Dedifferentiated amniotic fluid mesenchymal stem cell (primary cell): ENCODE results near the gene ULBP3.
"Not testable (repeated sequence)": the region's sequence is repeated elsewhere in the genome, so short reads cannot be mapped to it uniquely, and the experiment has no call there.

Experiments
- DNase-seq: peaks from one replicate; pipeline ENCODE4 v3.0.0-alpha.2; 2016; ENCODE audit errors: extremely low spot score

ULBP3 gene

DNA sequence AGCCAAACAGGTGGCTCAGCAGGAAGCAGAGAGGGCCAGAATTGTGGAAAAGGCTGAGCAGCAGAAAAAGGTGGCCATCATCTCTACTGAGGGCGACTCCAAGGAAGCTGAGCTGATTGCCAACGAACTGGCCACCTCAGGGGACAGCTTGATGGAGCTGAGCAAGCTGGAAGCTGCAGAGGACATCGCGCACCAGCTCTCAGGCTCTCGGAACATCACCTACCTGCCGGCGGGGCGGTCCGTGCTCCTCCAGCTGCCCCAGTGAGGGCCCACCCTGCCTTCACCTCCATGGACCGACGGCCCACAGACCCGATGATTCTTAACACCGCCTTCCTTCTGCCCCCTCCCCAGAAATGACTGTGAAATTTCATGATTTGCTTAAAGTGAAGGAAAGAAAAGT lies 25.8 kb downstream of the ULBP3 start:
- DNase-seq, result no peak

DNA sequence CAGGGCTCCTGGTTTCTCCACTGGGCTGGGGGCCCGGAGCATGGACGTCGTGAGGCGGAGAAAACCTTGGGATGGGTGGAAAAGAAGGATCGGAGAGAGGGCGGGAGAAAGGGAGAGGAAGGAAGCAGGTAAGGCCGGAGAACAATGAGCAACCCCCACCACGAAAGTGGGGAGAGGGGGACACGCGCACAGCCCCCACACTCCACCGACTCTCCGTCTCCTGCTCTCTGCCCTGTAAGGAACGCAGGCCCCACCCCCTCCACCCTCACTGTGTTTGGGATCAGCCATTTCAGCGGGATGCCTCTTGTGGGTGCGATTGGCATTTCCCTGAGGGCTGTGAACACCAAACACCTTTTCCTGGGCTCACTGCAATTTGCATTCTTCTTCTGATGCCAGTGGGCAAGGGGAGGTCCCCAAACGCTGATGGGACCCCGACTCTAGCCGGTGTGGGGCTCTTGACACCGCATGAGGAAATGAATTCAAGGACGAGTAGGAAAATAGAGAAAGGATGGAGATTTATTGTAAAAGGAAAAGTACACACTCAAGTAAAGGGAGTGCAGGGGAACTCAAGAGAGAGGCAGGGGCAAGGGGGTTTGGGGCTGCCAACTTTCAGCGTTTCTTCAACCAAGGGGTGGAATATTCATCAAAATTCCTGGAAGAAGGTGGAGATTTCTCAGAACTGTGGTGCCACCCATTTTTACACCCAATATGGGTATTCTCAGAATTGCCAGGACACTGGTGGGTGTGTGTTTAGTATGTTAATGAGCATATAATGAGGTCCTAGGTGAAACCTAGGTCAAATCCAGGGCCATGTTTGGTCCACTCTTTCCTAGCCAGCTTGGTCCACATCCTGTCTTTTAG lies 30.5 kb downstream of the ULBP3 start:
- no peak for DNase-seq

DNA sequence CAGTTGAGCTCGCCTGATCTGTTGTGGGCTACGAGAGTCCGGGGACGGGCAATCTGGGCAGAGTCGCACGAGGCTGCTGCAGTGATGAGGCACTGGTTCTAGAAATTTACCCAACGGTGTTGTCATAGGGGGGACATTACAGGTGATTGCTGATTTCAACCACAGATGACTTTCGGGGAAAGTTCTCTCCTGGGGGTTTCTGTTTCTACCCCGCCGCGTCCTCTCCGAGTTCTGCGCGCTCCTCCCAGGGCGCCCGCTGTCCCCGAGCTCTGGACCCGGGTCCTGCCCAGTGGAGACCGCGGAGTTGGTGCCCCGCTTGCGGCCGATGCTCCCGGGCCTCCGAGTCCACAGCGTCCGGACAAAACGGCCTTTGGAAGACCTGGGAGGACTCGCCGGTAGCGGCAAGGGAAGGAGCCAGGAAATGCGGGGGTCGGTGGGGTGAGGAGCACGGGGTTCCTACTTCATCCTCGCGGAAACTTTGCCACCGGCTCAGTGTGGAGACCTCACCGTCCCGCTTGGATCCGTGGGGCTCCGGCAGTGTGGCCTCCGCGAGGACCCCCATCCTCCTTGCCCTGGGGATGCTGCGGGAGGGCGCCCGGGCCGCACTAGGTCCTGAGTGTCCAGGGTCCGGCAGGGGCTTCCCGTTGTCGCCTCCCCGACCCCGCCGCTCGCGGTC lies 31.3 kb downstream of the ULBP3 start:
- no peak for DNase-seq

DNA sequence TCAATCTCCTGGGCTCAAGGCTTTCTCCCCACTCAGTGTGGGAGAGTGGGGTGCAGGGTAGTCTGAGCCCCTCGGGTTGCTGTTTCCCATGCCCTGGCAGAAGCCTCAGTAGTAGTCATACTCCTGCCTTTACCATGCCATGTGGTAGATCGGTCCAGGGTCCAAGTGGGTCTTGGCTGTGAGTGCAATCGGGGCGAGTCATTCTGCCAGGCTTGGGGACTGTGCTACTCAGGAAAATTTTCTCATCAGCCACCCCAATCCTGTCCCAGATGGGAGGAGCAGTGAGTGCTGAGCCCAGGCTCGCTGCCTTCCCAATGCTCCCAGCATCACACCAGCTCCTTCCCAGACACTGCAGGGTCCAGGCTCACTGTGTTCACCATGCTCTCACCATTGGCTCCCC lies 32.8 kb downstream of the ULBP3 start:
- DNase-seq, result no peak

DNA sequence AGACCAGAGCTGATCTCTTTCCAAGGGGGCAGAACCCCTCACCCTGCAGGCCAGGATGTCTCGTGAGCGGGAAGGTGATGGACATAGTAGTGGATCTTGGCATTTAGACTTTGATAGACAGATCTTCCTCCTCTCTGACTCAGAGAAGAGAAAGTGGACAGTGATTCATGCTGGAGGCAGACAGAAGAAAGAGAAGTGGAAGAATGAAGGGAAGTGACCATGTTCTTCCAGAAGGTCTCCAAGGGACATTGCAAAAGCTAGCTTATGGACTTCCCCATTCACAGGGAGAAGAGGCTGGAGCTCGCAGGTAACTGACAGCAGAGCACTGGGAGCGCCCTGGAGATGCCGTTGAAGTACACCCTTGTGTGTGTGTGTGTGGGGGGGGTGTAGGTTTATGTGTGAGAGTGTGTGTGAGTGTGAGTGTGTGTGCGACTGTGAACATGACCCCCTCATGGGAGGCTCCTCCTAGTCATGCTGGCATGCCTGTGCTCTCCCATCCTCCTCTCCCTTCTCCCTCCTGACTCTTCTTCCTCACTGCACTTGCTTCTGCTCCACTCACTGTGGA lies 35.6 kb downstream of the ULBP3 start:
- DNase-seq, result no peak

DNA sequence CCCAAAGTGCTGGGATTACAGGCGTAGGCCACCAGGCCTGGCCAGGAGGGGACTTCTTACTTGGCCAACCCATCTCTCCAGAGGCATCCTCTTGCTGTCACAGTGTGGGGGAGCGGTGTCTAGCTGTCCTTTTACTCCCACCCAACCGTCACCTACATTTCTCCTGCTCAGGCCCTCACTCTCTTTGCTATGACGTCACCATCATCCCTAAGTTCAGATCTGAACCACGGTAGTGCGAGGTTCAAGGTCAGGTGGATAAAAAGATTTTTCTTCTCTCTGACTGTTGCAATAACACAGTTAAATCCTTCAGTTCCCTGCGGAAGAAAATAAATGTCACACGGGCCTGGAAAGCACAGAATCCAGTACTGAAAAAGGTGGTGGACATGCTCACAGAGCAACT lies 36.3 kb downstream of the ULBP3 start:
- no peak for DNase-seq

DNA sequence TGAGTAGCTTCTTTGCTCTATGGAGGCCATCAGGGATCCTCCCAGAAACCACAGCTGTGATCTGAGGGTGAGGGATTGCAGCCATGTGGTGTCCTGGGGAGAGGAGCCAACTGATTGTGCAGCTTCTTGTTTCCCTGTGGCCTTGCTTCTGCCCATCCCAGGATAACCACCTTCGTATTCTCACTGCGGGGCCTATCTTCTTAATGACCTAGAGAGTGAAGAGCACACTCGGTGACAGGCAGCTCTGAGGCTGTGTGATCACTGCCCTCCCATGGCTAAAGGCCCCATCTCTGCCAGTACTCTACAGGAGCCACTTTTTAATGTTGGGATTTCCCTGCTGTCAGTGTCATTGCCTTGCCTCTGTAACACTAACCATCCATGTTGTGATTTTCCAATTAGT lies 38.3 kb downstream of the ULBP3 start:
- DNase-seq, result no peak

DNA sequence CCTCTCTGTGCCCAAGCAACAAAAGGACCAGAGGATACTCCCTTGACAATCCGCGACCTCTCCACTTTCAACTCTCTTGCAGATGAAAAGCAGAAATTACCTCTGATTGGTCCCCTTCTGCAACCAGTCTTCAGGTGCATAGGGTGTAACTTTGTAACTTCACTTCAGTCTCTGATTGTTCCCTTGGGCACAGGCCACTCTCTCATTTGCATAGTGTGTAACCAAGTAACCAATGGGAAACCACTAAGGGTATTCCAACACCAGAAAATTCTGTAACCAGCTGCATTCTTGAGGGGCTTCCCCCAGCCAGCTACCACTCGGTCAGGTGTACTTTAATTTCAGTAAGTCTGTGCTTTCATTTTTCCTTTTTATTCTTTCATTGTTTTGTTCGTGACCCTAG lies 39.2 kb downstream of the ULBP3 start:
- DNase-seq, result no peak

DNA sequence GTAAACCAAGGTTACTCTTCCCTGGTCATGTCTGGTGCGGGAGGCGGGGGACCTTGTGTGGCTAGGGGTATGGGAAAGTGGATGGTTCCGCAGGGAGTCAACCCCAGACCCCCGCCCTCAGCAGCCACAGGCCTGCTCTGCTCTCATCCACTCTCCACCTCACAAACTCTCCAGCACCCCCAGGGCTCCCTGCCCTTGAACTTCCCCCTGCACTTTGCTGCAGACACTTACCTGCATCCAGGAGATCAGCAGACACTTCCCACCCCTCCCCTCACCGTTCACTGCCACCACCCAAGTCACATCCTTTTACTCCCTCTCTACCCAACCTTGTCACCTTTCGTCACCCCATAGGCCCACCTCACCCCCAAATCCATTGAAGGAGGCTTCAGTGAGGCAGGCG lies 39.6 kb downstream of the ULBP3 start:
- DNase-seq, result no peak

DNA sequence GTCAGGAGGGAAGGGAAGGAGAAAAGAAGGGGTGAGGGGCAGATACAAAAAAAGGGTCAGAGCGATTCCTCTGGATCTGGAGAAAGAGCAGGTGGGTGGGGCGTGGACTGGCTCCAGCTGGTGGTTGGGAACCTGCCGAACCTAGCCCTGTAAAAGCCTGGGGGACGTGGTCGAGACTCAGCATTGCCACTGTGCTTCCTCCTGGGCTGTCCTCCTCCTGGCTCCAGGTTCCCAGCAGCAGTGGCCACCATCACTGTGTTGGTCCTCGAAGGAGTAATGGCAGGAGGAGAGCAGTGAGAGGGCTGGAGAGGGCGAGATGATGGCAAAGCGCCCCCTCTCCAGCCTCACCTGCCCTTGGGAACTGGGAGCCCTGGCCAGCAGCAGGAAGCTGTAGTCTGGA lies 40.1 kb downstream of the ULBP3 start:
- DNase-seq, result no peak

DNA sequence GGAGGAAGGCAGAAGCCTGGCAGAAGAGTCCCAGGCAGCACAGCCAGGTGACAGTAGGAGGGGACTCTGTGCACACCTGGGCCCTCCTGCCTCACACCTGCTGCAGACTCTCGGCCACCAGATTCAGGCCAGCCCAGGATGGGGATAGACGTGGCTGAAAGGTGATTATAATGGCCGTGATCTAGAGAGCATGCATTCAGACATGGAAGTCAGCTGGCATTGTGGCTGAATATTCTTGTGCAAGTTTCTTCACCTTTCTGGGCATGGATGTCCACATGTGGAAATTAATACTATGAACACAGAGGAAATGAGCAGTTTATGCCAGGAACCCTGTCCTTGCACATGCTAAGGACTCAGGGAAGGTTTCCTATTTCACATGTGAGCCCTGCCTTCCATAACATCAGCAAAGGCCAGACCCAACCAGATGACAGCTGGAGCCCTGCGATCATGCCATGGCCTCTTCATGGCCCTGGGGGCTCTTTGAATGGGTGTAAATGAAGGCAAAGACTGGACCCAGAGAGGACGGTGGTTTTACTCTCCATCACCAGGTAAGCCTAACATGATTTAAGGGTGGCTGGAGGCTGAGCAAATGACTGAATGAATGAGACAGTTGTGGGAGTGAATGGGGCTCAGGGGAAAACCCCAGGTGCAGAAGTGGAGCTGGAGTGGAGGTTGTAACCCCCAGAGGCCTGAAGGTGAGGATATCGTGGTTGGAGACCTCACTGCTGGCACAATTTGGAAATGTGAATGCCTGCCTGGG lies 40.9 kb downstream of the ULBP3 start:
- no peak for DNase-seq

DNA sequence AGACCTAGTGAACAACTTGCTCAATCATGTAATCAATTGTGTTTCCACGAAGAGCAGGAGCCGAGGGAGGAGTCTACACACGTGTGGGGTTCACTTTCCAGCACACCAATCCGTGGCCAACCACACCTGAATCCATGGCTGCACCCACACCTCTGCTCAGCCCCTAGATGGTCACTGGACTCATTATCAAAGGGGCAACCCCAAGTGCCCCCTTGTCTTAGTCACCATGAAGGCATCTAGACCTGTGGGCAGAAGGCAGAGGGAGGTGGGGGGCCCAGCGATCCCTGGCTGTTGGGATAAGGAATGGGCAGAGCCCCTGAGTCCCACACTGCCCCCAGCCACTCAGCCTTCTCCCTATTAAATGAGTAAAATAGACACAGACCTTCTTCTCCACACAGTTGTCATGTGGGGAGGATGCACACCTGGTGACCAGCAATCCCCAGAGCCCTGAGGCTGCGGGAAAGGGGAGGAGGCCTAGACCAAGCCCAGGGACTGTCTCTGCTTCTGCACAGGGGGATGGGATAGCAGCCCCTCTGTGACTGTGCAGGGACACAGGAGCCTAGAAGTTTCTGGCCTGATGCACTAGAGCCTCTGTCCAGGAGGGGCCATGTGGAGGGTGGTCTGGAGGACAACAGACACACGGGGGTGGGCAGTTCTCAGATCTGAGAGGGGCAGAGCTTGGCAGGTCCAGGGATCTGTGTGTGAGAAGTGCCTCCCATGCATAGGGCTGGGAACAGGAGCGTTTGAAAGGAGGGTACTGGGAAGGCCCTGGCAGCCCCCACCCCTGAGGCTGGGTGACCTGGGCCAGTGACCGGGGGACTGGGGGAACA lies 41.7 kb downstream of the ULBP3 start:
- DNase-seq, result no peak

DNA sequence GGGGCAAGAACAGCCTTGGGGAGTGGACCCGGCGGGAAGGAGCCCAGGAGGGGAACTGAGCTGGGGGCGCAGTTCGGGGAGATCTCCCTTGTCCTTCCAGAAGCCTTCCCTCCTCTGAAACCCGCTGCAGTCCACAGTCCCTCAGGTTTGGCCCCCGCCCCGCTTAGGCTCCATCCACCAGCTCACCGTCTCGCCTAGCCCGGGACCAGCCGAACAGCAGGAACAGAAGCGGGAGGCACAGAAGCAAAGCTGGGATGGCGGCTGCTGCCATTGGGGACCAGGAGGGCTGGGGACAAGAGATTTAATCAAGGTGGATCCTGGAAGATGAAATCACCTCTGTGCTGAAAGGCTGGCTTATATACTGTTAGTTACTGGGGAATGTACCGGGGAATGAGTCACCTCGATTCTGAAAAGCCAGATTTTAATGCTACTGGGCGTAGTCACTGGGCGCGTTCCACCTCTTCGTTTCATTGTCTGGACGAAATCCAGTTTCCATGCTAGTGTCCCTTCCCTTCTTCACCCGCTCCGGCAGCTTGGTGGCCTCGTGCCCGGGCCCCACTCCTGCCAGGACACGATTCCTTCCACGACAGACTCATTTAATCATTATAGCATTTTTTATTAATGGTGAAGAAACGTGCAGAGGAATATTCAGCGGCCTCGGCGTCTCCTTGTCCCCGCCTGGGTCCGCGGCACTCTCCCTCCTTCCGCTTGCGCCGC lies 43.6 kb downstream of the ULBP3 start, which contains the start of gene RAET1L:
TSS of gene RAET1L (minus strand) at position 332 of the 717 bp plus-strand sequence. CDS start at position 271, 61 bp downstream.
- peak; percentile 66 for DNase-seq

DNA sequence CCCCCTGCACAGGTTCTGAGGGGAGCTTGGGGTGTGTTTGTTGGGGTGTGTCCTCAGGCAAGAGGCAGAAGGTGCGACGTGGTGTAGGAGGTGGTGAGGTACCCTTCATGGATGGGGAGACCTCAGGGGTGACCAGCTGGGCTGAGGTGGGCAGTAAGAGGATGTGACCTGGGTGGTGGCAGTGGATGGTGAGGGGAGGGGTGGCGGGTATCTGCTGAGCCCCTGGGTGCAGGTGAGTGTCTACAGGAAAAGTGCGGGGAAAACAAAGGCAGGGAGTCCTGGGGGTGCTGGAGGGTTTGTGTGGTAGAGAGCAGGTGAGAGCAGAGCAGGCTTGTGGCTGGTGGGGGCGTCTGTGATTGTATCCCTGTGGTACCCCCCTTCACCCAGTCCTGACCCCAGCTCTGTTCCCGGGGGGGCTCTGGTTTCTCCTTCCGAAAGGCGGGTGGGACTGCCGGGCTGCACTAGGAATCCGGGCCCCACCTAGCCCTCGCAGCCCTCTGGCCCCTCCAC lies 44.2 kb downstream of the ULBP3 start:
- DNase-seq, result no peak

DNA sequence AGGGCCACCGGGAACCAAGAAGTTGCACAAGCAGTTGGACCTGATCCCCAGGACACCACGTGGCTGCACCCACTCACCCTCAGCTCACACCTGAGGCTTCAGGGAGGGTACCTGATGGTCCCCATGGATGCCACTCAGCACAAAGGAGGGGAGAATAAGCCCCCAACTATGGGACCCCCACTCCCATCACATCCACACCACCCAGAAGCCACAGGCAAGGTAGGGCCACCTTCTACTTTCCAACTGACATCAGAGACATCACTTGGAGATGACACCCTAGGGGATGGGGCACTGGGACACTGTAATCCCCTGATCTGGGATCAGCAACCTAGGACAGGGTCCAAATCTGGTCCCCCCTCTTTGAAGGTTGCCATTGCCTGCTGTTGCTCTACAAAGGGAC lies 44.9 kb downstream of the ULBP3 start:
- DNase-seq, result not testable (repeated sequence)

DNA sequence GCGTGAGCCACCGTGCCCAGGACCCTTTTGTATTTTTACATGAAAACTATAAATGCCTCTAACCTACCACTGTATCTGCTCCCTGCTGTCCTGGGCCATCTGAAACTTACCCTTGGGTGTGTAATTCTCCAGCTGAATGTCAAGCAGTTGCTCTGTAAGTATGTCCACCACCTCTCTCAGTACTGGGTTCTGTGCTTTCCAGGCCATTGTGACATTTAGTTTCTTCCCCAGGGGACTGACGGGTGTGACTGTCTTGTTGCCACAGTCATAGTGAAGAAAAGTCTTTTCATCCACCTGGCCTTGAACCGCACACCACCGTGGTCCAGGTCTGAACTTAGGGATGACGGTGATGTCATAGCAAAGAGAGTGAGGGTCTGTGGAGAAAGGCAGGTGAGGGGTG lies 47.1 kb downstream of the ULBP3 start:
- not testable (repeated sequence) for DNase-seq

DNA sequence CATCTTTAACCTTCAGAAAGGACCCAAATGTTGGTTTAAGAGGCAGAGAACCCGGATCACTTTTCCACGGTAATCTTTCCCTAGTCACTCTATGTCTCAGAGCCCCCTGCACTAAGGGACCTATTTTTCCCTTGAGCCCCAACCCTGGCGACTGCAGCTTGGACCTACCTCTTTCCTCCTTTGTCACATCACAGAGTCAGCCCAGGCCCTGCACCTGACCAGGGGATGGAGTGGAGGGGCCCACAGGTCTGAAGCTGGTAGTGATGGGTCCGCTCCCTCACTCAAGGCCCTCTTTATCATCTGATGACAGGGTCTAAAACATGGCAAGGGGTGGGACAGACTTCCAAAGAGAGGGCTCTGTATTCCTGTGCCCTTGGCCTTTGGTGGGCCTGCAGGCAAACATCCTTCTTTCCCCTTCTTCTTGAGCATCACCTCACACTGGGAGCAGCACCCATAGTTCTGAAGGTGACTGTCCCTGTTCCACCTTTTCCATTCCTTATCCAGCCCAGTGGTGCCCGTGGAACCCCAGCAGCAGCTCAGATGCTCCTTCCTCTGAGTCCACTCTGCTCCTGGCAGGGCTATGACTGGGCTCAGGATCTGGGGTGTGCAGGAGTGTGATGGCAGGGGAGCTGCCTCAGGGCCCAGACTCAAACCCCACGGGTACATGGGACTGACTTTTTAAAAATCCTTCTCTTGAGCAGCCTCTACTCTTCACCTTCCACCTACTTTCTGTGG lies 49.9 kb downstream of the ULBP3 start:
- no peak for DNase-seq

DNA sequence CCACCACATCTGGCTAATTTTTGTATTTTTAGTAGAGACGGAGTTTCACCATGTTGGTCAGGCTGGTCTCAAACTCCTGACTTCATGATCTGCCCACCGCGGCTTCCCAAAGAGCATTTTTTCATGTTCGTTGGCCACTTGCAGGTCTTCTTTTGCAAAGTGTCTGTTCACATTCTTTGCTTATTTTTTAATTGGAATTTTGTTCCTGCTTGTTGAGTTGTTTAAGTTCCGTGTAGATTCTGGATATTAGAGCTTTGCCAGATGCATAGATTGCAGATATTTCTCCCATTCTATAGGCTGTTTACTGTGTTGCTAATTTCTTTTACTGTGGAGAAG lies 51.8 kb downstream of the ULBP3 start:
- not testable (repeated sequence) for DNase-seq

DNA sequence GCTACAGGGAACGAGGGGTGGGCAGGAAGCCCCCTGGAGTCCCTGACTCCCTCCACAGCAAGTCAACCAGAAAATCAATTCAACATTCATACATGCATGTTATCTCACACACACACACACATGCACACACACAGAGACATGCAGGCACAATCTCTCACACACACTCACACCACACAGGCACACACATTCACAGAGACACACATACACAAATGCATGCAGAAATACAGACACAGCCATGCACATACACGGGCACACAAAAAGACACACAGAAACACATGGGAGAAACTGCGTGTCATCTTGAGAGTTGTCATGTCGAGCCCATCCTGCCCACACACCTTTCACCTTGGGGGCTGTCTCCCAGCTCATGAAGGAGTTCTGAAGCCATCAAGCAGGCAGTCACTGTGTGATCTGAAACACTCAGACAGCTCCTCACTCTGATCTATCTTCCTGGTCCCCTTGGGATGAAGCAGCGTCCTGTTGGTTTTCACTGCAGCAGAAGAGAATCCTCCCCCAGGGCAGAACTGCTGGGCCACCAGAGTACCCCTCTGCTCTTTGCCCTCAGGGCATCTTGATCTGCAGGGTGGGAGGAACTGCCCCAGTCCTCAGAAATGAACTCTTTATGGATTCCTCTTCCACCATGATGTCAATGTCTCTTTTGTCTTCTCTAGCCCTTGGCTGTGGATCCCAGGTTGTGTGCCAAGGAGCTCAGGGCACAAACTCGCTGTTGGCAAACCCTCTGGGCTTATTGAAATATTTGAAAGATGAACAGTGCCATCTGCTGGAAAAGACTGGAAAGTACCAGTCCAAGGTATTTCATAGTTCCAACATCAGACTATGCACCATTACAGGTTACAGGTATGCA lies 52.4 kb downstream of the ULBP3 start:
- DNase-seq, result peak; percentile 58
